Activated CD4-positive, alpha-beta T cell treated with anti-CD3 and anti-CD28 coated beads, Interleukin-2, Interleukin-6, amounts not matched to agents 100 ng/mL and 50 ng/mL, durations not matched to agents 16 hours and 8 hours (primary cell): ENCODE data around the gene ATG7.
"Not testable (repeated sequence)": the region's sequence is repeated elsewhere in the genome, so short reads cannot be mapped to it uniquely, and the experiment has no call there.

Source experiments
- DNase-seq: peaks from one replicate; pipeline ENCODE4 v3.0.0-alpha.2; 2020

ATG7 gene

DNA sequence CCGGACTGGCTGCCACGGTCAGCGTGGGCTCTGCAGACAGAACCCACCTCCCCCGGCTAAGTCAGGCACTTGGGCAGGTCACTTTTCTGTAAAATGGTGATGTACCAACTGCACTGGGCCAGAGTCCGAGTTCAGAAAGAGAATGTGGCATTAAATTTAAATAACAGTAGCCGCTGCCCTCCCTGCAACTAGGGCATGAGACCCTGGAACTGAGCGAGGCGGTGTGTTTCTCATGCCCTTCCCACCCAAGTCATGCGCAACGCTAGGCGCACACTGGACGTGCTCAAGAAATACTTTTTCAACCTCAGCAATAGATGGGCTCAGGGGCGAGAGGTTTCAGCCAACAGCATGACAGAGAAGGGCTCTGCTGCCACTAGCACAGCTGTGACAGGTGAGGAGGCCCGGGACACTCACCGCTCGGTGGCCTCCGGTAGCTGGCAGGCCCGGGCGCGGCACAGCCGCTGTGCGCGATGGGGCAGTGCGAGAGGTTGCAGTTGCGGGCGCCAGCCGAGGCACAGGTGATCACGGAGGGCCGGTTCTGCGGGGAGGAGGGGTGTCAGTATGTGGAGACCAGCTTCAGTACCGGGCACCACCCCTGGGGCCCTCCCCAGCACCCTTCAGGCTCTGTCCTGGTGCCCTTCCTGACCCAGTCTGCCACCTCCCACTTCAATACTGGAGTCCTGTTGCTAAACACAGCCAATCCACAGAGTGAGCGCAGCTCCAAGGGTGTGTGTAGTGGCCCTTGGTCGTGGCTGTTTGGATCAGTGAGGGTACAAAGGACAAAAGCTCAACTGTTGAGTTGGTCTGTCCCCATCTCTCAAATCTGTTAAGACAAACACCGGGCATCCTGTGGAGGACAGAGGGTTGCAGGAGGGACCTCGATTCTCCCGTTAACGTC lies 287.0 kb downstream of the ATG7 start:
- no peak for DNase-seq

DNA sequence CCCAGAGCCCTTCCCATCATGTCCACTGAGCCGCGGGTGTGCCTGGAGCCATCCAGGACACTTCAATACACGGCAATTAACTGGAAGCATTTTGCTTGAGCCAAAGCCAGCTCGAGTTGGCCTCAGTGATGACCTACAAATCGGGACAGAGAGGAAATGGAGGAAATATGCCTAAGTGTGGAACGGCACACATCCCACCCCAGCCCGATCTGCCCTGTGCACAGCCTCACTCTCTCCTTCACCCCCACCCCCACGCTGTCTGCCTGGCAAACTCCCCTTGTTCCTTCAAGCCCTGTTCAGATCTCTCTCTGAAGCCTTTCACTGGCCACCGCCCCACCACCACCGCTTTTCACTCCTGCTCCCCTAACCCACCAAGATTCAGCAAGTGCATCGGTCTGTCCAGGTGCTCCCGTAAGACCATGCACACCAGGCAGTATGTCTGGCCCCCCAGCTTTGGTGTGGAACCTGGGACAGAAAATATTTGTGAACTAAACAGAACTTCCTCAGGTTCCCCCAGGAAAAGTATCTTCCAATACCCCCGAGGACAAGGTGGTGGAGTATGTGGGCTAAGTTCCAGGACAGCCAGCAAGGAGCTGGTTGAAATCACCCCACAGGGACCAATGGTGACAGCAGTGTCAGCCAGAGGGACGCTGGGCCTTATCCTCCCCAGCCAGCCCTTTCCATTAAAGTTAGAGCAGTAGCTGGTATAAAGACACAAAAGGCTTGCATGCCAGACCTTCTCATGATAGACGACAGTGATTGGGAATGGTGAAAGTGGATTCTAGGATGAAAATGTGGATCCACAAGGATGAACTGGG lies 287.8 kb downstream of the ATG7 start:
- DNase-seq = no peak

DNA sequence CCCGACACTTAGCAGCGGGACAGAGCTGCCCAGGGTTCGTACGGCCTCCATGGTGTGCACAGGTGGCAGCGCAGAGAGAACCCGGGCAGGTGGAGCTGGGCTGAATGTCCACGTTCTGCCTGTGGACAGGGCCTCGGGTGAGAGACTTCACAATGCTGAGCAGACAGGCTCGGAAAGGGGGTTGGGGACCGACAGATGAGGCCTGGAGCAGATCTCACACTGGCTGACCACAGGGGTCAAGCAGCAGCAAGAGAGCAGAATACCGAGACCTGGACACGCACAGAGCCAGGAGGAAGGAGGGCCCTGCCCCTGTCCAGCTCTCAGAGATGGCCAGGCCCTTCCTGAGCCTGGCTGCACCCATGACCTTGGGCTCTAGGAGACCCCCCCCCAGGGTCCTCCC lies 288.5 kb downstream of the ATG7 start:
- DNase-seq = no peak

DNA sequence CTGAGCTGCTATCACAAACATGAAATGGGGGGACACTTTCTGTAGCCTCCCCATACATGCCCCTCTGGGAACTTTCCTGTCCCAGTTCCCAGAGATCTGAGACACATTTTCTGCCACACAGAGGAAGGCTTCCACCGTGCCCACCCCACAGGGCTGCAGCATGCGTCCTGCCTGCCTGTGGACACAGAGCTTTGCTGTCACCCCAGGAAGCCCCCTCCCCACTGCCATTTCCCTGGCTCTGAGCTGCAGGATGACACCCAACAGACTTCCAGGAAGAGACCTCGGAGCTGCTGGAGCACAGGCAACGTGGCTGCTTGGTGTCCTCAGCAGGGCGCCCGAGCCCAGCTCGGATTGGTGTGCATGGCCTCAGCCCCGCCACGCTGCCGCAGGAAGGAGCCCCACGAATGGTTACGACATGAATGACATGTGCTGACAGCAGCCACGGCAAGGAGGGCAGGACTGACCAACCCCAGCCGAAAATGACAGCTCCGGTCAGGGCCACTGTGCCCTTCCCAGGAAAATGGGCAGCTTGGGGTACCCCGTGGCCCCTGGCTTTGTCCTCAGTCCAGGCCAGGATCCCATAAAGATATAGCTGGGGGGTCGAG lies 290.2 kb downstream of the ATG7 start:
- no peak for DNase-seq

DNA sequence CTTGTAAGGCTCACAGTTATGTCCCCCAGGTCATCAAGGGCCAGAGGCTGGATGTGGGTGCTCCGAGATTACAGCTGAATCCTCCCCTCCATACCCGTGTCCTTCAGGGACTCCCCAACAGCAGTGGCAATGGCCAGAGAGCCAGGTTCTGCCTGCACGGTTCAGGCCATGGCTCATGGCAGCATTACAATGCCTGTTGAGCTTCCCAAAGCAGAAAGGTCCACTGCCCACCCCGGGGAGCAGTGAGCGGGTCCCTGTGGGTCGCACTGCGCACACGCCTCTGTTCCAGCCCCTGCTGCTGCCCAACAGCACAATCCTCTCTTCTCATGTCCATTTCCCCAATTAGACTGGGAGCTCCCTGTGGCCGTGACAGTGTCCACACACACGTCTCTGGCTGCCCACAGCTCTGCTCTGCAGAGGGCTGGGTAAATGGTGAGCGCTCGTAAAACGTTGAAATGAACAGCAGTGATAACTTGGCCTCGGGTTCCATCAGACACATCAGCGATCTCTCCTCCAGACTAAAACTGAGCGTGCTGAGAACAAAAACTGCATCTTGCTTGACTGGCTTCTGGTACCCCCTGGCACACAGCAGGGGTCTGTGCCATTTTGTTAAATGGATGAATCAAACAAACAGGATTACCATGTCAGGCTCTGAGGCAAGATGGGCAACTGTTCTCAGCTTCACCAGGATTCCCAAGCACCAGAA lies 291.1 kb downstream of the ATG7 start:
- no peak for DNase-seq

DNA sequence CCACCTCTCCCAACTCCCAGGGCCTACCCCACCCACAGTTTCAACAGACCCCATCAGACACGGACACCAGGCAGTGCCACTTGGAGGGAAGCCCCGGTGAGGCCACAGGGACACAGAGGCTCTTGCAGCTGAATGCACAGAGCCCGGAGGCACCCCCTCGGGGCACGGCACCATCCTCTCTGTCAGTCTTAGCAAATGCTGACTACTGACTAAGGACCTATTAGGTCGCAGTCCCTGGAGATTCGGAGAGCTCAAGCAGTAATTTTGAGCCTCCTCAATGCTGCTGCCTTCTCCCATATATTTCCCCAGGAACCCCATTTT lies 291.6 kb downstream of the ATG7 start:
- no peak for DNase-seq

DNA sequence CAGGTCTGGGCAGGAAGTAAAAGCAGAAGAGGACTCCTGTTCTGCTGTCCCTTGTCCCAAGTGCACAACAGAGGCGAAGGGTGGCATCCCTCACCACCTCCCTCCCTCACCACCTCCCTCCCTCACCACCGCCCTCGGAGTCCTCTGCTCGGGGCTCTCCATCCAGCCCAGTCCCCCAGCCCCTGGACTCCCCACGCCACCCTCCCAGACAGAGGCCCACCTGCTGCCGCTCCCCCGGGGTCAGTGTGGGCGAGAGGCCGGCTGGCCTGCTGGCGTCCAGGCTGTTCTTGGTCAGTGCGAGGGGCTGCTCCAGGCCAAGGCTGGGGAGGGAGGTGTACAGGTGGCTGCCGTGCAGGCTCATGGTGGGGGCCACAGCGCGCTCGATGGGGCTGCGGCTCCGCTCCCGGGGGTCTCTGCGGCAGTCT lies 292.4 kb downstream of the ATG7 start:
- DNase-seq = no peak

DNA sequence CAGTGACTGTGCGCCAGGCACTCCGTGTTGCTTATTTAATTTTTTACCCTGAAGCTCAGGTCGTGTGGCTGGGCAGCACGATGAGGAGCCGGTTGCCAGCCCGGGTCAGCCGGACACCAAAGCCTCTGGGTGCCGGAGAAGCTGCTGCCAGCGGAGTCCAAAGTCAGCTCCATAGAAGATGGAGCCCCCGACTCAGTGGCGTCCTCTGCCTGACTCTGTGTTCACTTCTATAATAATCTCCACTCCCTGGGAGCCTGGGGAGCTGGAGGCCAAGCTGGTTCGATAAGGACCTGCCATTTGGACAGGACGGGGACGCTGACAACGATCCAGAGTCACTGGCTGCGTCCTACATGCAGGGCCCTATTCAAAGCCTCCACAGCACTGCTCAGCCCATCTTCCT lies 292.9 kb downstream of the ATG7 start:
- no peak for DNase-seq

DNA sequence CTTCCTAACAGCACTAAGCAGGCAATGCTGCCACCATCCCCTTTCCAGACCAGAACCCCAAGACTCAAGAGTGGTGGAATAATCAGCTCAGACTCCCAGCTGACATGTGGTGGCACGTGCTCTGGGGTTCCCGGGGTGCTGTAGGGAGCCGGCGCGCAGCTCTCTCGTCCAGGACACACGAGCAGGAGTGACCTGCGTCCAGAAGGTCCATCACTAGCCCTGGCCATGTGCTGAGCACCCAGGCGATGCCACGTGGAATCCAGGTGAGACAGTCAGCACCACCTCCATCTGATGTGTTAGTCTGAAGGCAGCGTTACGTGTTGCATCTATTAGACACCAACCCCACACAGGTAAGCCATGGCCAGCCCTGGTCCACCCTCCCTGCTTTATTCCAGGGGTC lies 293.3 kb downstream of the ATG7 start:
- no peak for DNase-seq

DNA sequence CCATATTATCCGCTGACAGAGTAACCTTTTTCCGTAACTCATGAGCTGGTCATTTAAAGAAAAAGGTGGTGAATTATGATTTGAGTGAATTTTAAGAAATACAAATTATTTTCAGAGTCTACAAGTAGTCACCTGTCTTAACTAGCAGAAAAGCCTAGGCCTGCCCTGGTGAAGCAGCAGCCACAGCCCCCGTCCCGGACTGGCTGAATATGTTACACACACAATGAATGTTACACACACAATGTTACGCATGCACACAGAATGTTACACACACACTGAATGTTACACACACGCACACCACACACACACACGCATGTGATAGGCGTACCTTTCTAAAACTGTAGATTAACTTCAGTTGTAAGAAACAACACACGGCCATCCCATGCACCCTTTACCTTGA lies 293.7 kb downstream of the ATG7 start:
- DNase-seq = no peak

DNA sequence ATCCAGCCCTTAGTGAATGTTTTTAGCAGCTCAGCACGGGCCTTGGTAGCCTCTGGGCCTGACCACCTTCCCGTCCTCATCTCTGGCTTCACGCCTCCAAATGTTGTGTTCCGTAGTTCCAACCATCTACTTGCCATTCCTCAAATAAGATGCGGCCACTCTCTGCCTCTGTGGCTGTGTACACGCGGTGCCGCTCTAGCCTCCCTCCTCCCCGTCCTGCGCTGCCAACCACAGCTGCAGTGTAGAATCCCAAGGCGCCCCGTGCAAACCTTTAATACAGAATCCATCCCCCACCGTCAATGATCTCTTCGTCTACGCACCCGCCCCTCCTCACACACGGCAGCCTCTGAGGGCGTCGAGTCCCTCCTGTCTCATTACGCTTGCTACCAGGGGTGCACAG lies 294.3 kb downstream of the ATG7 start:
- DNase-seq = no peak

DNA sequence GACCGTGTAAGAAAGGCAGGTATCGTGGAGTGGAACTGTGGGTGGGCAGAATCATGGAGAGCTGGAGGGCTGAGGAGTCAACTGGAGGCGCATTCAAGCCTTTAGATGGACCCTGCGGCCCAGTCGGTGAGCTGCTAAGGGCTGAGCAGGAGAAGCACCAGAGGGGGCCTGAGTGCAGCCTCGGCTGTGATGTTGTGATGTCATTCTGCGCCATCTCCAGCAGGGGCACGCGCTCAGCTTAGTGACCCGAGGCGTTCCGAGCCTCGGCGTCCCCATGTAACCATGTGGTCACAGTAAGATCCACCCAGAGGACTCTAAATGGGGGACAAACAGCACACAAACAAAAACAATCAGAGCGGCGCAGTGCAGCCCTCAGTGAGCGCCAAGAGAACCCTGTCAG lies 294.7 kb downstream of the ATG7 start:
- DNase-seq = no peak

DNA sequence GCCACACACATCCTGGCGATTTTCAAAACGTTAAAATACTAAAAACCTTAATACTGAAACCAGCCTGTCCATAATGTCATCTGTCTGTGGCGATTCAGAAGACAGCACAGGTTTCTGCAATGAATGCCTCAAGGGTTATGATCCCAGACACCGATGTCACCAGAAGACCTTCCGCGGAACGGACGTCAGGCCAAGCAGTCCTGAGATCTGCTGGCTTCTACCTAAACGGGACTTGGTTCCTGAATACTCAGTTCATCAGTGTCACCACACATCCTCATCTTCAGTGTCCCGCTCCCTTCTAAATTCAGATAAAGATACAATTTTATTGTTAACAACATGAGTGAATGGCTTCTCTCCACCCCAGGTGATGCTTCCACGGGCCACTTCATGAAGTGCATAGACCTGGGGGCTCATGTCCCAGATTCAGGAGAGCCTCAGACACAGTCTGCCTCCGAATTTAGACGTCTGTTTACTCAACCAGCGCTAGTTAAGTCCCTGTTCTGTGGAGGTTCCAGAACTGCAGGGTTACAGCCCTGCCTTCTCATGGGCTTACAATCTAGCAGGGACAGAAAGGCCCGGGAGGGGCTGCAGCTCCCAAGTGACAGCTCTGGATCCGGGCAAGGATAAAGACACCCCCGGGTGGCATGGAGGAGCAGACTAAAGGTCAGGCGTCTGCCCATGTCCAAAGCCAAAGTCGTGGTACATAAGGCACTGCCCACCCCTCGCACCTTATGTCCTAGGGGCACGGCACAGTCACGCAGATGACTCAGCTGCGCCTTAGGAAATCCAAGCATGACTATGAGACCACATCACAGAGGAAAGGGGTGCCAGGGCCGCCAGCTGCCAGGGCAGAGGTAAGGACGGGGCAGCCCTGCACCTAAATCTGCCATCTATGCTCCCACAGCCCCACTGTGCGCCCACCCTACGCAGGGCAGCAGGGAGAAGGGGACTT lies 295.6 kb downstream of the ATG7 start:
- no peak for DNase-seq

DNA sequence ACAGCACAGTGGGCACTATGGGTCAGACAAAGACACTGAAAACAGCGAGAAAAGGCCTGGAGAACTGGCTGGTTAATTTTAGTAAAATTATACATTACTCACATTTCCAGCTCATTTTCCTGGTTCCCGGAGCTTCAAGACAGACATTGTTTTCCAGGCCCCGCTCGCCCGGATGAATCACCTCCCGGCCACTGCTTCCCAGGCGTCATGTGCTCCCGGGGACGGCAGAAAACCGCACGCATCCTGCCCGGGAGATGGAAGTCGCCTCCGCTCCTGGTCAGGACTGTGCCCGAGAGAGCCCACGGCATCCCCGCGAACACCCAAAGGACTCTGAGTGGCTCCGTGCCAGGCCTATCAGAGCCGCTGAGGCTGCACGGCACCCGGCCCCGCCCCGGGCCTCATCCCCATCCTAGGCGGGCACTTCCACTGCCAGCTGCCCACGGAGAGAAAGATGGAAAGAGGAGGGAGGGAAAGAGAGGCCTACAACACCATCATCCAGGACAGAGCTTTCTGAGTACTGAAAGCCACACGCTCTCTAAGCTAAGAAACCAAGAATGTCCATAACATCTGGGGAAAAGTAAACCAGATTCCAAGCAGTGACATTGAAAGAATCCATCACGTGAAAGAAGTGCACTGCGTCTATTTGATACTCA lies 296.4 kb downstream of the ATG7 start:
- DNase-seq = no peak

DNA sequence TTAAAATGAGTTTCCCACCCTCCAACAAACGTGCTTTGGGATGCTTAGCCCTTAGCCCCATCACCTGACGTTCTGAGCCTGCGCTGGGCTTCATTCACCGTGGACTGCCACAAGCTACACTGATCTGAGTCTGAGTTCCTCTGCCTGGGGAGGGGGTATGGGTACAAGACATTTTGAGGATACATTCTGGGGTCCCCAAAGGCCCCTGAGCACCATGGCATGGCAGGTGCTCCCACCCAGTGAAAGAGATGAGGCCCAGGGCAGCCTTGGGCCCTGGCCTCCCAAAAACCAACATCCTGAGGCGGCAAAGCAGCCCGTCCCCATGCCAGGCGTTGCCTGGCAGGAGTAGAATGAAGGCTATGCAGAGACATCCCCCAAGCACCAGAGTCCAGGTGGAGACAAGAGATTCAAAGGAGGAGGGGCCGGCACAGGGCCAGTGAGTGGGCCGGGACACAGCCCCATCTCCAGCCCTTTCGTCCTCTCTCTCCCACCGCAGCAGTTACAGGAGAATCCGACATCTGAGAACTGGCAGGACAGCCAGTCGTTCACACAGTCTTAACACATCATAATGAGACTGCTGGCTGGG lies 297.1 kb downstream of the ATG7 start:
- no peak for DNase-seq

DNA sequence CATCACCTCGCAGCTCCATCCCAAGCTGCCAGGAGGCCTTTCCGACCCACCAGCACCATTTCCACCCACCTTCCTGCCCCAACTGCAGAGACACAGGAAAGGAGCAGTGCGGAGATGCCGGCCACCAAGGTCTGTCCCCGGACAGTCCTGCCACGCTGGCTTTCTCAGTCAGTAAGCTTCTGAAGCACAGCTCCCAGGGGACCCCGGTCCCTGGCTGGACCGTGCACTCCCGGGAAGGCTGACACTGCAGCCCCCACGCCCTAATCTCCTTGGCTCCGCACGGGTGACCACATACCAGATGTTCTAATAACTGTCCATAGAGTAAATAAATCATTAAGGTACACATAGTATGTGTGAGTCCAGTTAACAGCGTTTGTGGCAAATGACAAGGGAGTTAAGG lies 298.1 kb downstream of the ATG7 start:
- no peak for DNase-seq

DNA sequence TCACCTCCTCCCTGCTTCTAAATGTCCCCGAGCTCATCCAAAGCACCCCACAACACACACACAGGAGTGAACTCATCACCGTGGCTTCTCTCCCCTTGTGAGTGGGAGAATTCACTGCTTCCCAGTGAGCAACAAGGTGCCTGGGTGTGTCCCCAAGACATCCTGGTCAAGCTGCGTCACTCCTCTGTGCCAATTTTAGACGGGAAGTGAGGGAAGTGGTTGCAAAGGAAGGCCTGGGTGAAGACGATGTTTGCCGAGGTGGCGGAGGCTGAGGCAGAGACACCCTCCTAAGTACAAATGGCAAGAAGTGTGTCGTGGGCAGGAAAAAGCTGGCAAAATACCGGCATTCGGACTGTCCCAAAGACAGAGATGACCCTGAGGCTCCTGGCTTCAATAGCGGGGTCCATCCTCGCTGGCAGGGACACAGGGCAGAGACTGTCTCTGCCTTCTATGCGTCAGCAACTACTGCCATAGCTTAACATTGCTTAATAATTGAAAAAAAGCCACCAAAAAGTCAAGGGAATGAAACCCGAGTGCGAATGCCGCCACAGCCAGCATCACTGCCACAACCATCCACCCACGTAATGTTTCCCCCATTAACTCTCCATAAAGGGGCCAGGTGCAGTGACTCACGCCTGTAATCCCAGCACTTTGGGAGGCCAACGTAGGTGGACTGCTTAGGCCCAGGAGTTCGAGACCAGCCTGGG lies 298.7 kb downstream of the ATG7 start:
- DNase-seq = no peak

DNA sequence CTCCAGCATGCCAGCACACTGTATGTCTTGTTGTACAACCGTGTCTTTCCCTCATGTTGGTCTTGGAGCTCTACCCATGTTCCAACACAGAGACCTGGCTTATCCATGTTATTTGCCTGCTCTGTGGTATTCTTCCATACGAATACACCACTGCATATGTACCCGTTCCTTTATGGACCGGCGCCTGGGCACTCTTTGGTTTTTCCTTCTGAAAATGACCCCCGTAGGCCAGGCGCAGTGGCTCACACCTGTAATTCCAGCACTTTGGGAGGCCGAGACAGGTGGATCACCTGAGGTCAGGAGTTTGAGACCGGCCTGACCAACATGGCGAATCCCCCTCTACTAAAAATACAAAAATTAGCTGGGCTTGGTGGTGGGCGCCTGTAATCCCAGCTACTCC lies 300.5 kb downstream of the ATG7 start:
- not testable (repeated sequence) for DNase-seq

DNA sequence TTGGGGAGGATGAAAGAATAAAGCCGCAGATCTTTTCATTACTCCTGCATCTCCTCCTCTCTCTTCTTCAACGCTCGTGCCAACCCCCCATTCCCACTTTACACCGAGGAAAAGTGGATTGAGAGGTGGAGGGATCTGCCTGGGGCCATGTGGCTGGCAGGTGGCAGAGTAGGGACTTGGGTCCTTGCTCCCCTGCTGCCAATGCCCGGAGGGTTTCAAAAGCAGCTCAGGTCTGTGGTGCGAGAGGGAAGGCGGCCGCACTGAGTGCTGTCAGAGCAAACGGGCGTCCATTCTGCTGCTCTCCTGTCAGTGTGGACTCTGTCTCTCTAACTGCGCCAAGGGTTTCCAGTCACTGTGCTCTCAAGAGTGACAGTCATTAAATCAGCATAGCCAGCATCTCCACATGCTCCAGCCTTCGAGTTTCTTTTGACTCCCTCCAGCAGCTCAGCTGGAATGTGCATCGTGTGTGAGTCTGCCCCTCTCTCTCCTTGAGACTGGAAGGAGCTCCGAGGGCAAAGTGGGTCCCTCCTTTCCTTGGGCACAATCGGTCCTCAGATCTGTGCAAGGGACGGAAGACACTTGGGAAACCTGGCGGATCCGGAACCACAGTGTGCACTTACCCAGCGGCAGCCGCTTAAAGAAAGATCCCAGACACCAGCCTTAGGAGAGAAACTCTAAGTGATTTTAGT lies 302.9 kb downstream of the ATG7 start:
- DNase-seq = no peak

DNA sequence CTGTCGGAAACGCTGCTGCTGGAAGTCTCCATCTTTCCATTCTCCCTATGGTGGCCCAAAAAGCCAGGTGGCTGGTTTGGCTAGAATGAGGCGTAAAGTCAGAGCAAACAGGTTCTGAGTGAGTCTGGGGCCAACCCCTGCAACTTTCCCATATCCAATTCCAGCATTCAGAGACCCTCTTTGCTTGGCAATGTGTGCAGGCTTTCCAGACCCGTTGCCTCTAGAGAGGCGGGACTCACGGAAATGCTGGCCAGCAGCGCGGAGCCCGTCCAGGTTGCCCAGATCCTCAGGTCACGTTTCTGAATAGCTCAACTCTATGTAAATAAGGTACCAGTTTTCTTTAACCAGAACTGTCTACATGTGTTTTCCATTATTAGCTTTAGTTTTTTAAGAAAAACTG lies 303.5 kb downstream of the ATG7 start:
- no peak for DNase-seq
